CD8-positive, alpha-beta memory T cell (primary cell): ENCODE results near the gene ESYT2. TPM values are rescaled to one million over a fixed set of nuclear protein-coding genes. Genes with fewer than 3 reads are reported as not detected.

Experiments
- polyA plus RNA-seq: library from polyadenylated mRNA; unstranded; fragments of 300-500 nt; fragmentation: Illumina TruSeq; gene quantifications from one replicate; pipeline ENCODE4 v1.2.3, GENCODE V29; 2021
- total RNA-seq, 2 experiments: library from RNA; stranded (reverse); gene quantifications; one replicate each; pipeline ENCODE4 v1.2.3, GENCODE V29; 2021

Gene ESYT2
- total and polyA plus RNA-seq, 3 experiments from 2014 or later, result 55.6 to 99.4 (median 56.1) TPM

Other genes starting within 250 kb of the ESYT2 start
- gene PTPRN2, start 241.7 kb downstream of the ESYT2 start, total RNA-seq, result under 1 TPM; 0.33 to 0.42 TPM
- 1.2 TPM for gene PTPRN2, start 241.7 kb downstream of the ESYT2 start, polyA plus RNA-seq
- 10 to 100 TPM; 71.4 to 75.5 TPM for gene NCAPG2, start 124.7 kb downstream of the ESYT2 start, total RNA-seq
- 4.3 TPM for gene NCAPG2, start 124.7 kb downstream of the ESYT2 start, polyA plus RNA-seq
- 10 to 100 TPM in 1 of 2 experiments, 1 to 10 TPM in 1; 9.8 to 10.6 TPM for gene DYNC2I1, start 27.0 kb upstream of the ESYT2 start, total RNA-seq
- gene DYNC2I1, start 27.0 kb upstream of the ESYT2 start, polyA plus RNA-seq, result 22.7 TPM